ENCODE results near the gene UBE2F.
A peak's percentile ranks its signal among the peaks of the same experiment; 100 is the strongest.
"Not testable (repeated sequence)": the region's sequence is repeated elsewhere in the genome, so short reads cannot be mapped to it uniquely, and the experiment has no call there.

UBE2F gene

DNA sequence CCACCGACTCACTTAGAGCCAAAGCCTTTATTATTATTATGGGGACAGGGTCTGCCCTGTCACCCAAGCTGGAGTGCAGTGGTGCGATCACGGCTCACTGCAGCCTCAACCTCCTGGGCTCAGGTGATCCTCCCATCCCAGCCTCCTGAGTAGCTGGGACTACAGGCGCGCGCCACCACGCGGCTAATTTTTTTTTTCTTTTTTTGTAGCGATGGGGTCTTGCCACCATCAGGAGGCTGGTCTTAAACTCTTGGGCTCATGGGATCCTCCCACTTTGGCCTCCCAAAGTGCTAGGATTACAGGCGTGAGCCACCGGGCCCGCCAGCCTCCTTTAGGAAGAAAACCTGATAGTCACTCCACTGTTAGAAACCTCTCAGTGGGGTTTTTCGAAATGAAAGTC is 970 bp upstream of the UBE2F start:
- not testable (repeated sequence) for H3K27me3 ChIP-seq (replicated peaks; ENCODE audit: control insufficient read depth, insufficient read depth, low read length); H3K36me3 ChIP-seq (ENCODE audit: control insufficient read depth, insufficient read depth, low read length, severe bottlenecking); DNase-seq (ENCODE audit: low read depth)
- Histone ChIP-seq H3K4me3 (ENCODE audit: low read length) (peak overlapping the region; percentile 92), H3K9ac (ENCODE audit: low read length) (peak overlapping the region; percentile 91), H3K9me3 (ENCODE audit: control insufficient read depth, low read length) (peaks cover 20% of the 10 kb centered on the region), H3K4me1 (ENCODE audit: control insufficient read depth, insufficient read depth, low read length) (peaks cover 33% of the 10 kb centered on the region)

DNA sequence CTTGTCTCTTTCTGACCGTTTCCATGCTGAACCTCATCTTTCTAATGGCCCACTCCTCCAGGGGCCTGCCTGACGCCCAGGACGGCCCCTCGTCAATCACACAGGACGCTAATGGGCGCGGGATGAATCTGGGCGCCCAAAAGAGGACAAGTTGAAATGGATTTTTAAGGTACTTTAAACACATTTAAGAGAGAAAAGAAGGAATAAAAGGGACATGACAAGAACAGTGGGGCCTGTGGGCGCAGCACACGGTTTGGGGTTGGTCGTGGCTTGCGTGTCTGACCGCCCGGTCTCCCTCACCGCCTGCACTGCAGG is 607 bp upstream of the UBE2F start:
- Histone ChIP-seq H3K9ac (ENCODE audit: low read length) (peak overlapping the region; percentile 91), H3K9me3 (ENCODE audit: control insufficient read depth, low read length) (peaks cover 20% of the 10 kb centered on the region), H3K4me1 (ENCODE audit: control insufficient read depth, insufficient read depth, low read length) (peaks cover 33% of the 10 kb centered on the region), H3K27me3 (replicated peaks; ENCODE audit: control insufficient read depth, insufficient read depth, low read length) (no peaks in the 10 kb centered on the region), H3K4me3 (ENCODE audit: low read length) (peak overlapping the region; percentile 92), H3K36me3 (ENCODE audit: control insufficient read depth, insufficient read depth, low read length, severe bottlenecking) (no peaks in the 10 kb centered on the region)
- DNase-seq (ENCODE audit: low read depth): no peak

- Histone ChIP-seq H3K9me3 (ENCODE audit: control insufficient read depth, low read length) (peaks cover 7% of the 10 kb centered on the region), H3K27me3 (replicated peaks; ENCODE audit: control insufficient read depth, insufficient read depth, low read length) (no peaks in the 10 kb centered on the region), H3K9ac (ENCODE audit: low read length) (peak overlapping the region; percentile 91), H3K4me3 (ENCODE audit: low read length) (peak overlapping the region; percentile 89), H3K4me1 (ENCODE audit: control insufficient read depth, insufficient read depth, low read length) (peaks cover 33% of the 10 kb centered on the region), H3K36me3 (ENCODE audit: control insufficient read depth, insufficient read depth, low read length, severe bottlenecking) (no peaks in the 10 kb centered on the region)
- peak; percentile 61 for DNase-seq (ENCODE audit: low read depth)
These were observed 693 bp downstream of the UBE2F start for GRCh38 chr2:237967463-237967951.

DNA sequence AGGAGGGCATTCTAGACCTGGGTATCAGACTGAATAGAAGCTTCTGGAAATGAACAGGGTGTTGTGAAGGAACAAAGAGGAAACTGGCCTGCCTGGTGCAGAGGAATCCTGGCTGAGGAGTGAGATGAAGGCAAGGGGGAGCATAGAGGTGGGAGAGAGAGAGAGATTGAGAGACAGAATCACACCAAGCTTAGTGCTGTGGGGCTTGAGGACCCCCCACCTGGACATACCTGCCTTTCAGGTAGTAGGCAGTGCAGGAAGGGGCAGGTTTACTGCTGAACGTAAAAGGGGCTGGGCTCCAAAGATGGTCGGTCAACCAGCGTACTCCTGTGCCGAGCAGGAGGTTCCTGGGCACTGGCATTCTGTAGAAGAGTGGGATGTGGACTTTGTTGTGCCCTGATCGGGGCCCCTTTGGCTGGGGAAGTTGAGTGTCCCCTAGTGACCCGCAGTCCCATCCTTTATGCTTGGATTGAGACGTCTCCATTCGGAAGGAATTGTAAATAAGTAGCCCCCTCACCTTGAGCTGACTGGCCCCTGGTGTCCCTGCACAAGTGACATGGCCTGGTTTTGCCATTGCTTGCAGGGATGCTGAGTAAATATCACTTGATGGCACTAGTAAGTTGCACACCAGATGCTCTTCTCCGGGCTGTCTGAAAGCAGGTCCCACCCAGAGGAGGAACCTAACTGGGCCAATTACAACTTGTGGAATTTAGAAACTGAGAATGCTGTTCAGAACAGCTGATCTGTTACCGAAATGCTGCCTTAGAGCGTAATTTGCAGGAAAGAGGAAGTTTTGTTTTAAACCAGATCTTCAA is 1.4 kb downstream of the UBE2F start:
- Histone ChIP-seq H3K9ac (ENCODE audit: low read length) (peak overlapping the region; percentile 91), H3K36me3 (ENCODE audit: control insufficient read depth, insufficient read depth, low read length, severe bottlenecking) (peaks cover 3% of the 10 kb centered on the region), H3K9me3 (ENCODE audit: control insufficient read depth, low read length) (no peaks in the 10 kb centered on the region), H3K27me3 (replicated peaks; ENCODE audit: control insufficient read depth, insufficient read depth, low read length) (no peaks in the 10 kb centered on the region), H3K4me1 (ENCODE audit: control insufficient read depth, insufficient read depth, low read length) (peaks cover 33% of the 10 kb centered on the region), H3K4me3 (ENCODE audit: low read length) (peak overlapping the region; percentile 89)
- peak; percentile 83 for DNase-seq (ENCODE audit: low read depth)

DNA sequence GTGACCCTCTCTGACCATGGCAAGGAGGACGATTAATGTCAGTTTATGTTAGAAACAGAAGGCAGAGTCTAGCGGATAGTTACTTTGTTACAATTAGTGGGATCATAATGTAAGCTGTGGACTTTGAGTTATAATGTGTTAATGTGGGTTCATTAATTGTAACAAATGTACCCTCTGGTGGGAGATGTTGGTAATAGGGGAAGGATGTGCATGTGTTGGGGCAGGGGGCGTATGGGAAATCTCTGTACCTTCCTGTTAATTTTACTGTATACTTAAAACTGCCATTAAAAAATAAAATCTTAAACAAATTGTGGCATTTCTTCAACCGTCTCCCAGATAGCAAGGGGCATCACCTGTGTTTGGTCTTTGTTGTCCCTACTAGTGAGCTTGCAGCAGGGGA is 4.8 kb downstream of the UBE2F start:
- no peaks in the 10 kb centered on the region for H3K9me3 ChIP-seq (ENCODE audit: control insufficient read depth, low read length)
- H3K36me3 ChIP-seq (ENCODE audit: control insufficient read depth, insufficient read depth, low read length, severe bottlenecking): peaks cover 25% of the 10 kb centered on the region
- no peak for DNase-seq (ENCODE audit: low read depth)
- H3K4me3 ChIP-seq (ENCODE audit: low read length): no peak overlapping the region
- no peaks in the 10 kb centered on the region for H3K27me3 ChIP-seq (replicated peaks; ENCODE audit: control insufficient read depth, insufficient read depth, low read length)
- H3K9ac ChIP-seq (ENCODE audit: low read length): no peak overlapping the region
- peaks cover 23% of the 10 kb centered on the region for H3K4me1 ChIP-seq (ENCODE audit: control insufficient read depth, insufficient read depth, low read length)

DNA sequence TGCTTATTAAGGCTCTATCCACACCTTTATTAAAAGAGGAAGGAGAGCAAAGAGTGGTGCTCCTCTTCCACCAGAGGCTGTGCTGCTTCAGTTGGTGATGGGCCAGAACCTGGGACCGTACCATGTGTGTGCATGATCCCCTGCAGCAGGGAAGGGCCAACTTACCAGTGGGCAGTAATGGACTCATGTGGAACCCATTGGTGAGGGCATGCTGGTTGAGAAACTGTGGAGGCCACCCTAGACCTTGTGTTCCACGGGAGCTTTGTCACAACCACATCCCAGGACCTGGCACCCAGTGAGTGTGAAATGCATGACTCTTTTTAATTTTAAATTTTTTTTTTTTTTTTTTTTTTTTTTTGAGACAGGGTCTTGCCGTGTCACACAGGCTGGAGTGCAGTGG is 5.4 kb downstream of the UBE2F start:
- H3K9me3 ChIP-seq (ENCODE audit: control insufficient read depth, low read length): no peaks in the 10 kb centered on the region
- no peak overlapping the region for H3K9ac ChIP-seq (ENCODE audit: low read length)
- peaks cover 26% of the 10 kb centered on the region for H3K36me3 ChIP-seq (ENCODE audit: control insufficient read depth, insufficient read depth, low read length, severe bottlenecking)
- no peak overlapping the region for H3K4me3 ChIP-seq (ENCODE audit: low read length)
- DNase-seq (ENCODE audit: low read depth): no peak
- H3K27me3 ChIP-seq (replicated peaks; ENCODE audit: control insufficient read depth, insufficient read depth, low read length): no peaks in the 10 kb centered on the region
- H3K4me1 ChIP-seq (ENCODE audit: control insufficient read depth, insufficient read depth, low read length): peaks cover 23% of the 10 kb centered on the region

GRCh38 chr2:237972936-237973335 is 6.1 kb downstream of the UBE2F start:
- Histone ChIP-seq H3K9me3 (ENCODE audit: control insufficient read depth, low read length) (no peaks in the 10 kb centered on the region), H3K9ac (ENCODE audit: low read length) (no peak overlapping the region), H3K4me3 (ENCODE audit: low read length) (no peak overlapping the region), H3K4me1 (ENCODE audit: control insufficient read depth, insufficient read depth, low read length) (peaks cover 18% of the 10 kb centered on the region), H3K27me3 (replicated peaks; ENCODE audit: control insufficient read depth, insufficient read depth, low read length) (no peaks in the 10 kb centered on the region), H3K36me3 (ENCODE audit: control insufficient read depth, insufficient read depth, low read length, severe bottlenecking) (peaks cover 29% of the 10 kb centered on the region)
- DNase-seq (ENCODE audit: low read depth): no peak

GRCh38 chr2:237977380-237977779 is 10.6 kb downstream of the UBE2F start:
- Histone ChIP-seq H3K36me3 (ENCODE audit: control insufficient read depth, insufficient read depth, low read length, severe bottlenecking) (peaks cover 35% of the 10 kb centered on the region), H3K9ac (ENCODE audit: low read length) (no peak overlapping the region), H3K4me1 (ENCODE audit: control insufficient read depth, insufficient read depth, low read length) (peaks cover 11% of the 10 kb centered on the region), H3K4me3 (ENCODE audit: low read length) (no peak overlapping the region), H3K27me3 (replicated peaks; ENCODE audit: control insufficient read depth, insufficient read depth, low read length) (no peaks in the 10 kb centered on the region), H3K9me3 (ENCODE audit: control insufficient read depth, low read length) (no peaks in the 10 kb centered on the region)
- DNase-seq (ENCODE audit: low read depth): no peak

- H3K27me3 ChIP-seq (replicated peaks; ENCODE audit: control insufficient read depth, insufficient read depth, low read length): no peaks in the 10 kb centered on the region
- DNase-seq (ENCODE audit: low read depth): no peak
- peaks cover 11% of the 10 kb centered on the region for H3K4me1 ChIP-seq (ENCODE audit: control insufficient read depth, insufficient read depth, low read length)
- no peaks in the 10 kb centered on the region for H3K9me3 ChIP-seq (ENCODE audit: control insufficient read depth, low read length)
- H3K4me3 ChIP-seq (ENCODE audit: low read length): no peak overlapping the region
- no peak overlapping the region for H3K9ac ChIP-seq (ENCODE audit: low read length)
- peaks cover 36% of the 10 kb centered on the region for H3K36me3 ChIP-seq (ENCODE audit: control insufficient read depth, insufficient read depth, low read length, severe bottlenecking)
These were observed 11.4 kb downstream of the UBE2F start for GRCh38 chr2:237978058-237978712.

- Histone ChIP-seq H3K27me3 (replicated peaks; ENCODE audit: control insufficient read depth, insufficient read depth, low read length) (no peaks in the 10 kb centered on the region), H3K9me3 (ENCODE audit: control insufficient read depth, low read length) (no peaks in the 10 kb centered on the region), H3K4me3 (ENCODE audit: low read length) (no peak overlapping the region), H3K4me1 (ENCODE audit: control insufficient read depth, insufficient read depth, low read length) (peaks cover 11% of the 10 kb centered on the region), H3K9ac (ENCODE audit: low read length) (no peak overlapping the region), H3K36me3 (ENCODE audit: control insufficient read depth, insufficient read depth, low read length, severe bottlenecking) (peaks cover 32% of the 10 kb centered on the region)
- DNase-seq (ENCODE audit: low read depth): no peak
These were observed 12.5 kb downstream of the UBE2F start for GRCh38 chr2:237979331-237979730.

DNA sequence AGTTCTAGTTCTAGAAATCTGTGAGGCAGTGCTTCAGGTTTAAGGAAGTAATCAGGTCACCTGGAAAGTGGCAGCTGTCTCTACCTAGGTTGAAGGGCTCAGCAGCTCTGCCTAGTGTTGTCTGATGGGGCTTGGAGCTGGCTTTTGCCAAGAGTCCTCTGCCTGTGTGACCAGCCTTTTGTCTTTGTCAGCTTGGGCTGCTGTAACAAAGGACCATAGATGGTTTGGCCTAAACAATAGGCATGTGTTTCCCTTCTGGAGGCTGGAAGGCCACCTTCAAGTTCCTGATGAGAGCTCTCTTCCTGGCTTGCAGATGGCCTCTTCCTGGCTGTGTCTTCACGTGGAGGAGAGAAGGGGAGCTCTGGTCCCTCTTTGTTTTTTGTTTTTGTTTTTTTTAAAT is 13.3 kb downstream of the UBE2F start:
- H3K27me3 ChIP-seq (replicated peaks; ENCODE audit: control insufficient read depth, insufficient read depth, low read length): no peaks in the 10 kb centered on the region
- DNase-seq (ENCODE audit: low read depth): no peak
- no peak overlapping the region for H3K4me3 ChIP-seq (ENCODE audit: low read length)
- H3K9me3 ChIP-seq (ENCODE audit: control insufficient read depth, low read length): no peaks in the 10 kb centered on the region
- peaks cover 28% of the 10 kb centered on the region for H3K36me3 ChIP-seq (ENCODE audit: control insufficient read depth, insufficient read depth, low read length, severe bottlenecking)
- peaks cover 11% of the 10 kb centered on the region for H3K4me1 ChIP-seq (ENCODE audit: control insufficient read depth, insufficient read depth, low read length)
- no peak overlapping the region for H3K9ac ChIP-seq (ENCODE audit: low read length)
